ENCODE results near the gene EIF2S1. TPM values are rescaled to one million over a fixed set of nuclear protein-coding genes. Genes with fewer than 3 reads are reported as not detected.

The EIF2S1 gene
- total RNA-seq, 1 experiment from 2014 or later: 116 TPM

DNA sequence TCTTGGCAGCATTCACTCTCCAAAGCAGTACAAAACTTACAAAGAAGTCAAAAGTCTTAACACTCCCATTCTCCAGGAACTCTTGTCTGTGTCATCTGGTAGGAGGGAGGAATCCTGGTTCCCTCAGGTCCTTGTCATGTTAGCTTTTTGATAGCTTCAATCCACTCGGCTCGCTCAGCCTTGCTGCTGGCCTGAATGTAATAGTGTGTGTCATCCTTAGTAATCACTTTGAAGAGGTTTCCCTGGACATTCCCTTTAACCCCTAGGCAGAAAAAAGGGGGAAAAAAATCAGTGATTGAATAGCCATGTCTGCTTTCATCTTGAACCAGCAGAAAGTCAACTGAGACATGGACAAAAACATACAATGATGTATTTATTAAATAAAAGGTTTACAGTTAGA, 27.1 kb downstream of the EIF2S1 start:
- Histone ChIP-seq H3K27ac (ENCODE audit: low read length) (no peak overlapping the region), H3K36me3 (ENCODE audit: control insufficient read depth, insufficient read depth, low read length) (peaks cover 30% of the 10 kb centered on the region), H3K9me3 (ENCODE audit: control insufficient read depth, insufficient read depth, low read depth, low read length) (no peaks in the 10 kb centered on the region), H3K4me1 (ENCODE audit: control insufficient read depth, insufficient read depth, low read length) (no peaks in the 10 kb centered on the region), H3K27me3 (ENCODE audit: control insufficient read depth, insufficient read depth, low read length) (no peaks in the 10 kb centered on the region), H3K4me3 (ENCODE audit: low read depth in 2 of 2, low read length in 2 of 2) (no peak overlapping the region)
- TF ChIP-seq, protein P1, sequence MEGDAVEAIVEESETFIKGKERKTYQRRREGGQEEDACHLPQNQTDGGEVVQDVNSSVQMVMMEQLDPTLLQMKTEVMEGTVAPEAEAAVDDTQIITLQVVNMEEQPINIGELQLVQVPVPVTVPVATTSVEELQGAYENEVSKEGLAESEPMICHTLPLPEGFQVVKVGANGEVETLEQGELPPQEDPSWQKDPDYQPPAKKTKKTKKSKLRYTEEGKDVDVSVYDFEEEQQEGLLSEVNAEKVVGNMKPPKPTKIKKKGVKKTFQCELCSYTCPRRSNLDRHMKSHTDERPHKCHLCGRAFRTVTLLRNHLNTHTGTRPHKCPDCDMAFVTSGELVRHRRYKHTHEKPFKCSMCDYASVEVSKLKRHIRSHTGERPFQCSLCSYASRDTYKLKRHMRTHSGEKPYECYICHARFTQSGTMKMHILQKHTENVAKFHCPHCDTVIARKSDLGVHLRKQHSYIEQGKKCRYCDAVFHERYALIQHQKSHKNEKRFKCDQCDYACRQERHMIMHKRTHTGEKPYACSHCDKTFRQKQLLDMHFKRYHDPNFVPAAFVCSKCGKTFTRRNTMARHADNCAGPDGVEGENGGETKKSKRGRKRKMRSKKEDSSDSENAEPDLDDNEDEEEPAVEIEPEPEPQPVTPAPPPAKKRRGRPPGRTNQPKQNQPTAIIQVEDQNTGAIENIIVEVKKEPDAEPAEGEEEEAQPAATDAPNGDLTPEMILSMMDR (IDR thresholded peaks at IDR 0.05): no peak
- TF ChIP-seq SIN3A (IDR thresholded peaks at IDR 0.05; ENCODE audit: borderline replicate concordance, insufficient read depth, low read depth, low read length): no peak
- TF ChIP-seq, protein P2, sequence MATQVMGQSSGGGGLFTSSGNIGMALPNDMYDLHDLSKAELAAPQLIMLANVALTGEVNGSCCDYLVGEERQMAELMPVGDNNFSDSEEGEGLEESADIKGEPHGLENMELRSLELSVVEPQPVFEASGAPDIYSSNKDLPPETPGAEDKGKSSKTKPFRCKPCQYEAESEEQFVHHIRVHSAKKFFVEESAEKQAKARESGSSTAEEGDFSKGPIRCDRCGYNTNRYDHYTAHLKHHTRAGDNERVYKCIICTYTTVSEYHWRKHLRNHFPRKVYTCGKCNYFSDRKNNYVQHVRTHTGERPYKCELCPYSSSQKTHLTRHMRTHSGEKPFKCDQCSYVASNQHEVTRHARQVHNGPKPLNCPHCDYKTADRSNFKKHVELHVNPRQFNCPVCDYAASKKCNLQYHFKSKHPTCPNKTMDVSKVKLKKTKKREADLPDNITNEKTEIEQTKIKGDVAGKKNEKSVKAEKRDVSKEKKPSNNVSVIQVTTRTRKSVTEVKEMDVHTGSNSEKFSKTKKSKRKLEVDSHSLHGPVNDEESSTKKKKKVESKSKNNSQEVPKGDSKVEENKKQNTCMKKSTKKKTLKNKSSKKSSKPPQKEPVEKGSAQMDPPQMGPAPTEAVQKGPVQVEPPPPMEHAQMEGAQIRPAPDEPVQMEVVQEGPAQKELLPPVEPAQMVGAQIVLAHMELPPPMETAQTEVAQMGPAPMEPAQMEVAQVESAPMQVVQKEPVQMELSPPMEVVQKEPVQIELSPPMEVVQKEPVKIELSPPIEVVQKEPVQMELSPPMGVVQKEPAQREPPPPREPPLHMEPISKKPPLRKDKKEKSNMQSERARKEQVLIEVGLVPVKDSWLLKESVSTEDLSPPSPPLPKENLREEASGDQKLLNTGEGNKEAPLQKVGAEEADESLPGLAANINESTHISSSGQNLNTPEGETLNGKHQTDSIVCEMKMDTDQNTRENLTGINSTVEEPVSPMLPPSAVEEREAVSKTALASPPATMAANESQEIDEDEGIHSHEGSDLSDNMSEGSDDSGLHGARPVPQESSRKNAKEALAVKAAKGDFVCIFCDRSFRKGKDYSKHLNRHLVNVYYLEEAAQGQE (IDR thresholded peaks at IDR 0.05; ENCODE audit: insufficient read depth in 1 of 2, low read depth in 2 of 2, low read length in 1 of 2): no peak
- TF ChIP-seq TCF7L2 (IDR thresholded peaks at IDR 0.05; ENCODE audit: low read depth, low read length): no peak
- no peak for TF ChIP-seq POLR2AphosphoS5 (IDR thresholded peaks at IDR 0.05; ENCODE audit: low read depth, low read length)
- no TSS peak for BruUV-seq (replicated peaks)
- DNase-seq (ENCODE audit: low read depth, low spot score): no peak
- ChIA-PET CTCF (no interaction called here), POLR2A (no interaction called here)
- in situ Hi-C loops (cut with HindIII; ENCODE audit: low pct_unique_long_range_greater_than_20kb, low sequenced_read_pairs) (no loop called here), intact Hi-C loops (cut with micrococcal nuclease; ENCODE audit: unreplicated experiment) (no loop called here)
- ATAC-seq: no peak

DNA sequence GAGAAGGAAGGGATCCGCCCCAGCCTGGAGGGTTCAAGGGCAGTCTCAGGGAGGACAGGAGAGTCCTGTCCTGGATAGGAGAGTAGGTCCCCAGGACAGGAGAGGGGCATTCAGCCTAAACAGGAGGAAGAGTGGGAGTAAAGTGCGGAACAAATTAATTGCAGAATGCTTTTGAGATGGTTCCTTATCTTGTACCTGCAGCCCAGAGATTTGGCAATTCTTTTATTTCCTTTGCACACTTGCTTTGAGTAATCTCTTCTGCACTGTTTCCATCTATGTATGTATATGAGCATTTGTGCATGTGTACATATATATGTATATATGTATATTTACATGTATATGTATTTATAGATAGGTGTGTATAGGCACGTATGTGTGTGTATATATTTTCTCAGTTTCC, 29.1 kb downstream of the EIF2S1 start:
- ChIA-PET CTCF (interaction anchor here (0.7 kb wide), 1 partner anchor 32 kb away, joined by 4 read pairs; no protein-coding TSS in a partner anchor), POLR2A (interaction anchor here (0.7 kb wide), 1 partner anchor 24 kb away, joined by 3 read pairs; no protein-coding TSS in a partner anchor)

More for the DNA sequence above, 29.1 kb downstream of the EIF2S1 start:
- TF ChIP-seq TCF7L2 (IDR thresholded peaks at IDR 0.05; ENCODE audit: low read depth, low read length): no peak
- TF ChIP-seq, protein P2 (IDR thresholded peaks at IDR 0.05; ENCODE audit: insufficient read depth in 1 of 2, low read depth in 2 of 2, low read length in 1 of 2): no peak
- TF ChIP-seq SIN3A (IDR thresholded peaks at IDR 0.05; ENCODE audit: borderline replicate concordance, insufficient read depth, low read depth, low read length): no peak
- TF ChIP-seq, protein P1 (IDR thresholded peaks at IDR 0.05): no peak
- TF ChIP-seq POLR2AphosphoS5 (IDR thresholded peaks at IDR 0.05; ENCODE audit: low read depth, low read length): no peak
- H3K4me3 ChIP-seq (ENCODE audit: low read depth in 2 of 2, low read length in 2 of 2): no peak overlapping the region
- BruUV-seq (replicated peaks): no TSS peak
- no peaks in the 10 kb centered on the region for H3K9me3 ChIP-seq (ENCODE audit: control insufficient read depth, insufficient read depth, low read depth, low read length)
- intact Hi-C loops (cut with micrococcal nuclease; ENCODE audit: unreplicated experiment) (no loop called here), in situ Hi-C loops (cut with HindIII; ENCODE audit: low pct_unique_long_range_greater_than_20kb, low sequenced_read_pairs) (no loop called here)
- H3K27ac ChIP-seq (ENCODE audit: low read length): no peak overlapping the region
- H3K36me3 ChIP-seq (ENCODE audit: control insufficient read depth, insufficient read depth, low read length): peaks cover 12% of the 10 kb centered on the region
- no peaks in the 10 kb centered on the region for H3K27me3 ChIP-seq (ENCODE audit: control insufficient read depth, insufficient read depth, low read length)
- ATAC-seq (no peak), DNase-seq (ENCODE audit: low read depth, low spot score) (no peak)
- H3K4me1 ChIP-seq (ENCODE audit: control insufficient read depth, insufficient read depth, low read length): no peaks in the 10 kb centered on the region

All from Panc1 (cell line).